Peyer's patch (tissue), 4 donors: ENCODE results near the gene TECPR2.

Source experiments
- CTCF ChIP-seq, 6 experiments: fragments of 450-650 bp in 4 of 6; fragments of 200-600 bp in 2 of 6; sonication (generic) in 1 of 6; IDR thresholded peaks; one replicate each; pipeline ENCODE4 v1.5.1; 2017 to 2019; ENCODE audit warnings: antibody characterized with exemption in 6 of 6, mild to moderate bottlenecking in 3 of 6, moderate library complexity in 1 of 6
- POLR2A ChIP-seq, 2 donors: fragments of 450-650 bp; IDR thresholded peaks; one replicate each; pipeline ENCODE4 v1.5.1; 2017; ENCODE audit warnings: antibody characterized with exemption in 2 of 2, mild to moderate bottlenecking in 2 of 2, moderate library complexity in 2 of 2

GRCh38 chr14:102352213-102352612 is 10.5 kb upstream of the TECPR2 start:
- TF ChIP-seq CTCF (IDR thresholded peaks at IDR 0.05) (no peak), POLR2A (IDR thresholded peaks at IDR 0.05) (no peak)
